Natural killer cell (primary cell): ENCODE data around the gene RAD51B. TPM values are rescaled to one million over a fixed set of nuclear protein-coding genes. Genes with fewer than 3 reads are reported as not detected.

Experiments used
- ATAC-seq, 3 donors: fragments of 150-1000 bp in 2 of 3; fragments of 200-7000 bp in 1 of 3; cut with Tn5 transposase; 1 replicate in 1 of 3; 2 replicates in 2 of 3; pipeline ENCODE4 v1.10.0; 2021; ENCODE audit warnings: mild to moderate bottlenecking in 2 of 3, moderate library complexity in 2 of 3
- DNase-seq, 2 donors: peaks; one replicate each; pipeline versions ENCODE4 v3.0.0 to v3.0.0-alpha.2; 2013 to 2021; ENCODE audit warnings: mixed read lengths in 1 of 2
- H3K27ac ChIP-seq: one replicate; pipeline ENCODE4 v1.5.1; 2013; ENCODE audit warnings: mild to moderate bottlenecking, low read length
- H3K27me3 ChIP-seq: one replicate; pipeline ENCODE4 v1.6.1; 2013; ENCODE audit warnings: low read length; ENCODE audit not compliant: control insufficient read depth, insufficient read depth
- H3K36me3 ChIP-seq: one replicate; pipeline ENCODE4 v1.6.1; 2013; ENCODE audit warnings: low read length; ENCODE audit not compliant: control insufficient read depth, insufficient read depth
- H3K4me1 ChIP-seq: one replicate; pipeline ENCODE4 v1.6.1; 2013; ENCODE audit warnings: low read length; ENCODE audit not compliant: control insufficient read depth, insufficient read depth
- H3K4me3 ChIP-seq: one replicate; pipeline ENCODE4 v1.5.1; 2013; ENCODE audit warnings: low read length
- H3K9me3 ChIP-seq: one replicate; pipeline ENCODE4 v1.6.1; 2013; ENCODE audit warnings: low read length; ENCODE audit not compliant: control insufficient read depth, insufficient read depth
- H3K27ac Mint-ChIP-seq, 2 donors: one replicate each; pipeline ENCODE4 v1.8.0; 2022; ENCODE audit warnings: mild to moderate bottlenecking in 2 of 2, mixed read lengths in 2 of 2, moderate library complexity in 1 of 2
- H3K27me3 Mint-ChIP-seq, 2 donors: one replicate each; pipeline ENCODE4 v1.8.0; 2022; ENCODE audit warnings: low read depth in 2 of 2, mixed read lengths in 2 of 2
- H3K36me3 Mint-ChIP-seq: one replicate; pipeline ENCODE4 v1.8.0; 2022; ENCODE audit warnings: mixed read lengths
- H3K4me1 Mint-ChIP-seq, 2 donors: one replicate each; pipeline ENCODE4 v1.8.0; 2022; ENCODE audit warnings: mixed read lengths in 2 of 2
- H3K4me3 Mint-ChIP-seq: one replicate; pipeline ENCODE4 v1.8.0; 2022; ENCODE audit warnings: mild to moderate bottlenecking, moderate library complexity, mixed read lengths
- H3K9me3 Mint-ChIP-seq, 2 donors: one replicate each; pipeline ENCODE4 v1.8.0; 2022; ENCODE audit warnings: mixed read lengths in 2 of 2
- WGBS: methylation state at CpG from one replicate; pipeline ENCODE4 v1.1.7; 2013; ENCODE audit warnings: missing lambda C conversion rate; ENCODE audit not compliant: insufficient coverage; 5-methylcytosine and 5-hydroxymethylcytosine counted together
- intact Hi-C: fragments of 100-400 bp; cut with micrococcal nuclease; formaldehyde crosslinking; loops from one replicate; pipeline ENCODE4 v1.14.2; 2022
- total RNA-seq, 4 donors: library from RNA; stranded (reverse); fragments of 120-200 nt in 1 of 4; gene quantifications; one replicate each; pipeline versions ENCODE4 v1.2.3 to v1.2.4, GENCODE V29; 2013 to 2022
- TF ChIP-seq, protein P1 (sequence below): fragments of 200-600 bp; IDR thresholded peaks from one replicate; pipeline ENCODE4 v1.8.0; 2022; ENCODE audit warnings: antibody characterized with exemption

The RAD51B gene
- total RNA-seq, 3 donors from 2014 or later (not counting 1 experiment from before 2014, with no cell fraction given) = 28.1 to 37.6 (median 28.6) TPM

DNA sequence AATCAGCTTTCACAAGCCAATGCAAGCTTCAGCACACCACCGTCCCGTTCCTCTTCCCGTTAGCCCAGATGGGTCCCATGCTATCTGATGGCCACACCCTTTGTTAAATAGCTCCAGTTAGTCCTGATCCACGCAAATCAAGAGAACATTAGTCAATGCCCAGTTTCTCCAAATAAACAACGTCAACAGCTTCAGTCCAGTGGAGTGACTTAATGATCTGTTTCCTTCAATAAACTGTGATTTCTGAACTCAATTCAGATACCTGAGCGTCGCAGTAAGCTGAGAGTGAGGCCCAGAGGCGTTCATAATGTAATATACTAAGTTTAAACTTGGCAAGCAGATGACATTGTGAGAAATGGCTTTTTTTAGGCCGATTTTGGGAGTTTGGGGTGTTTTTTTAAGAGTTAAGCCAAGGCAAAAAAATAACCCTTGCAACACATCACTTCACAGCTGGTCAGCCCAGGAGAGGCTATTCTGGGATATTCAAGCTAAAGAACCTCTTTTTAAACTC lies 861.0 kb downstream of the RAD51B start:
- H3K36me3 Mint-ChIP-seq = no peaks in the 10 kb centered on the region

DNA sequence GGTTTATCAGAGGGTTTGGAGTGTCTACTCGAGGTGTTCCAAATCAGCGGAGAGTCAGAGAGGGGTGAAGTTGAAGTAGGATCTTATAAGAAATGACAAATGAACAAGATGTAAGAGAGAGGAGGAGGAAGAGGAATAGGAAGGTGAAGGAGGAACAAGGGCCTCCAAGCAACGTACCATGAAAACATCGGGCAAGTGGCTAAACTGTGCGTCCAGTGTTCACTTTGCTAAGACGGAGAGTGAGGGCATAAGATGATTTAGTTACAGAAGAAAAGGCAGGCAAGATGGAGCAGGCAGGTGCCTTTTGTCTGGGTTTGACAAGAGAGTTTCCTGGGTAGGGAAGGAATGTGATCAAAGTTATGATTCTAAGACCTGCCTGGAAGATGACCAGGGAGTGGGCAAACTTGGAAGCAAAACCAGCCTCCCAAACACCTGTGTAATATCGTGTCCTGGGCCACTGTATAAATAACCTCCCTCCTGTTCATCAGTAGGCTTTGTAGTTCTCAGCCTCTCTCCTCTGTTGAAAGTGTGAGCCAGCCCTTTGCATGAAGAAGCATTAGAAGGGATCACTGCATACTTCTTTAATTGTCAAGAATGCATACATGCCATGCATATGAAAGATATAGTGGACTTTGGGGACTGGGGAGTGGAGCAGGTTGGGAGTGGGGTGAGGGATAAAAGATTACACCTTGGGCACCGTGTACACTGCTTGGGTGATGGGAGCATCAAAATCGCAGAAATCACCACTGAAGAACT lies 861.9 kb downstream of the RAD51B start:
- H3K4me1 ChIP-seq = peaks cover 50% of the 10 kb centered on the region
- Mint-ChIP-seq H3K27ac (peak overlapping the region in 1 of 2 donors; percentile 44), H3K4me3 (no peak overlapping the region), H3K9me3 (no peaks in the 10 kb centered on the region), H3K27me3 (no peaks in the 10 kb centered on the region), H3K4me1 (peaks cover 32 to 39% of the 10 kb centered on the region in 2 donors), H3K36me3 (no peaks in the 10 kb centered on the region)
- intact Hi-C loops = no loop called here
- TF ChIP-seq, protein P1, sequence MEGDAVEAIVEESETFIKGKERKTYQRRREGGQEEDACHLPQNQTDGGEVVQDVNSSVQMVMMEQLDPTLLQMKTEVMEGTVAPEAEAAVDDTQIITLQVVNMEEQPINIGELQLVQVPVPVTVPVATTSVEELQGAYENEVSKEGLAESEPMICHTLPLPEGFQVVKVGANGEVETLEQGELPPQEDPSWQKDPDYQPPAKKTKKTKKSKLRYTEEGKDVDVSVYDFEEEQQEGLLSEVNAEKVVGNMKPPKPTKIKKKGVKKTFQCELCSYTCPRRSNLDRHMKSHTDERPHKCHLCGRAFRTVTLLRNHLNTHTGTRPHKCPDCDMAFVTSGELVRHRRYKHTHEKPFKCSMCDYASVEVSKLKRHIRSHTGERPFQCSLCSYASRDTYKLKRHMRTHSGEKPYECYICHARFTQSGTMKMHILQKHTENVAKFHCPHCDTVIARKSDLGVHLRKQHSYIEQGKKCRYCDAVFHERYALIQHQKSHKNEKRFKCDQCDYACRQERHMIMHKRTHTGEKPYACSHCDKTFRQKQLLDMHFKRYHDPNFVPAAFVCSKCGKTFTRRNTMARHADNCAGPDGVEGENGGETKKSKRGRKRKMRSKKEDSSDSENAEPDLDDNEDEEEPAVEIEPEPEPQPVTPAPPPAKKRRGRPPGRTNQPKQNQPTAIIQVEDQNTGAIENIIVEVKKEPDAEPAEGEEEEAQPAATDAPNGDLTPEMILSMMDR = no peak
- DNase-seq (no peak), ATAC-seq (no peak)
- H3K36me3 ChIP-seq = no peaks in the 10 kb centered on the region
- no peak overlapping the region for H3K4me3 ChIP-seq
- 85% methylated on average over 9 of the region's 9 CpGs for WGBS
- peak overlapping the region; percentile 77 for H3K27ac ChIP-seq
- no peaks in the 10 kb centered on the region for H3K27me3 ChIP-seq
- H3K9me3 ChIP-seq = no peaks in the 10 kb centered on the region

More for the DNA sequence above, 861.0 kb downstream of the RAD51B start:
- H3K9me3 ChIP-seq = no peaks in the 10 kb centered on the region
- DNase-seq (no peak), ATAC-seq (no peak)
- intact Hi-C loops = no loop called here
- WGBS = 90% methylated on average over 8 of the region's 9 CpGs
- no peak overlapping the region for H3K27ac ChIP-seq
- H3K4me1 Mint-ChIP-seq = peaks cover 25 to 36% of the 10 kb centered on the region in 2 donors
- no peak overlapping the region for H3K4me3 Mint-ChIP-seq
- no peaks in the 10 kb centered on the region for H3K36me3 ChIP-seq
- H3K4me3 ChIP-seq = no peak overlapping the region
- H3K9me3 Mint-ChIP-seq = no peaks in the 10 kb centered on the region
- TF ChIP-seq, protein P1 = no peak
- peak overlapping the region in 1 of 2 donors; percentile 8 for H3K27ac Mint-ChIP-seq
- H3K27me3 ChIP-seq = no peaks in the 10 kb centered on the region
- peaks cover 44% of the 10 kb centered on the region for H3K4me1 ChIP-seq
- H3K27me3 Mint-ChIP-seq = no peaks in the 10 kb centered on the region

DNA sequence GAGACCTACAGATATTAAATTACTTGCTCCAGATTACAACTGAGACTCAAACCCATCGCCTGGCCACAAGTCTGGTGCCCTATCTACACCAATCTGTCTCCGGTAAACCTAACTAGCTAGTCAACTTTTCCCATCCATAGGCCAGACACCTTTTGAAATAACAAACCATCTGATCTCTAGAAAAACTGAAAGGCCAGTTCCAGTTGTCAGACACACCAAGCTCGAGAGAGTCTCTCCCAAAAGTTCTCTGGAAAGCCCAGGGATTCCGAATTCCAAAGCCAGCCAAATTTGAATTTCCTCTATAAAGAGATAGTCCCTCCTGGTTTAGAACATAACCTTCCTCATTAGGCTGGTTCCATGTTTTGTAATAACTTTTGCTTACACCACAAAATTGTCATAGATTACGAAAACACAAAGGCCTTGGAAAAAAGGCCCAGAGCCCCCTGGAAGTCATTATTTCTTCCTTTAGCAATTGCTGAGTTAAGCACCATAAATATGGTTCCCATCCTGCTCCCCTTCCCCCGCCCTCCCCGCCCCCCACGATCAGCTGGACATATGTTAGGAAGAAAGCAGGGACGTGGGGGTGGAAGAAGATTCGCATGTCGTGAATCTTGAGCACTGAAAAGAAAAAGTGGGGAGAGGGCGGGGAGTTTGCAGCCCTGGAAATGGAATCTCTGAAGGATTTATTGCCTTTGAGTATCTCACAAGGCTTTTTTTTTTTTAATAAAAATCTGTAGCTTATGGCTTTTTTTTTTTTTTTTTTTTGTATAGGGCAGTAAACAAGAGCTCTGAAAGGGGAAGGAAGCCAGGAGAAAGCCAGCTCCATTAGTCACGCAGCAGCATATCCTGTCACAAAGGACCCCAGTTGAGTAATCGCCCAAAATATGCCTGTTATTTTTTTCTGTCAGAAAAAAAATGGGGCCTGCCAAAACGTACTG lies 862.9 kb downstream of the RAD51B start:
- Mint-ChIP-seq H3K4me1 (peaks cover 32 to 39% of the 10 kb centered on the region in 2 donors), H3K9me3 (no peaks in the 10 kb centered on the region)
- no peak overlapping the region for H3K4me3 ChIP-seq

More for the DNA sequence above, 862.9 kb downstream of the RAD51B start:
- peak overlapping the region; percentile 55 for H3K4me3 Mint-ChIP-seq
- TF ChIP-seq, protein P1 = no peak
- no peaks in the 10 kb centered on the region for H3K27me3 Mint-ChIP-seq
- 69% methylated on average over 11 of the region's 15 CpGs for WGBS
- intact Hi-C loops = no loop called here
- peaks cover 50% of the 10 kb centered on the region for H3K4me1 ChIP-seq
- no peak for ATAC-seq
- DNase-seq = peak in 1 of 2 donors; percentile 67
- no peaks in the 10 kb centered on the region for H3K36me3 ChIP-seq
- H3K36me3 Mint-ChIP-seq = no peaks in the 10 kb centered on the region
- peak overlapping the region; percentile 38 to 96 for H3K27ac Mint-ChIP-seq
- peak overlapping the region; percentile 77 for H3K27ac ChIP-seq
- H3K27me3 ChIP-seq = no peaks in the 10 kb centered on the region
- H3K9me3 ChIP-seq = no peaks in the 10 kb centered on the region
